ENCODE data around the gene DUSP11.

The DUSP11 gene

DNA sequence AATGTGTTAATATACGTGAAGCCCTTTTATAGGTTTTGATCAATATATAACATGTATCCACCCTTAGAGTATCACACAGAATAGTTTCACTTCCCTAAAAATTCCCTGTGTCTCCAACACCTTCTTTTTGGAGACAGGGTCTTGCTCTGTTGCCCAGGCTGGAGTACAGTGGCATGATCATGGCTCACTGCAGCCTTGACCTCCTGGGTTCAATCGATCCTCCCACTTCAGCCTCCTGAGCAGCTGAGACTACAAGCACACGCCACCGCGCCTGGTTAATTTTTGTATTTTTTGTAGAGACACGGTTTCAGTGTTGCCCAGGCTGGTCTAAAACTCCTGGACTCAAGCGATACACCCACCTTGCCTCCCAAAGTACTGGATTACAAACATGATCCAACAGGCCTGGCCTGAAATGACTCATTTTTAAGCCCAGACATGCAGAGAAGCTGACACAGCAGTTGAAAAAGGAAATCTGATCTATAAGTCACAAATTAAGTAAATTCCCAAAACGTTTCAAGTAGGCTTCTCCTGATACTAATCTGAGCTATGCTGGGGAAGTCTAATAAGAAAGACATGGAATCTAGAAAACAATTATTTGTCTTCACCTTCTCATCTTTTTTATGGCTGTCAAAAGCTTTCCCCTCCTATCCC is 2.9 kb downstream of the DUSP11 start:
- no peaks in the 10 kb centered on the region for H3K27me3 ChIP-seq (replicated peaks; ENCODE audit: control insufficient read depth, insufficient read depth, low read length)
- peaks cover 5% of the 10 kb centered on the region for H3K36me3 ChIP-seq (ENCODE audit: control insufficient read depth, insufficient read depth, low read length)
- TF ChIP-seq, protein P1, sequence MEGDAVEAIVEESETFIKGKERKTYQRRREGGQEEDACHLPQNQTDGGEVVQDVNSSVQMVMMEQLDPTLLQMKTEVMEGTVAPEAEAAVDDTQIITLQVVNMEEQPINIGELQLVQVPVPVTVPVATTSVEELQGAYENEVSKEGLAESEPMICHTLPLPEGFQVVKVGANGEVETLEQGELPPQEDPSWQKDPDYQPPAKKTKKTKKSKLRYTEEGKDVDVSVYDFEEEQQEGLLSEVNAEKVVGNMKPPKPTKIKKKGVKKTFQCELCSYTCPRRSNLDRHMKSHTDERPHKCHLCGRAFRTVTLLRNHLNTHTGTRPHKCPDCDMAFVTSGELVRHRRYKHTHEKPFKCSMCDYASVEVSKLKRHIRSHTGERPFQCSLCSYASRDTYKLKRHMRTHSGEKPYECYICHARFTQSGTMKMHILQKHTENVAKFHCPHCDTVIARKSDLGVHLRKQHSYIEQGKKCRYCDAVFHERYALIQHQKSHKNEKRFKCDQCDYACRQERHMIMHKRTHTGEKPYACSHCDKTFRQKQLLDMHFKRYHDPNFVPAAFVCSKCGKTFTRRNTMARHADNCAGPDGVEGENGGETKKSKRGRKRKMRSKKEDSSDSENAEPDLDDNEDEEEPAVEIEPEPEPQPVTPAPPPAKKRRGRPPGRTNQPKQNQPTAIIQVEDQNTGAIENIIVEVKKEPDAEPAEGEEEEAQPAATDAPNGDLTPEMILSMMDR (IDR thresholded peaks at IDR 0.05; ENCODE audit: insufficient read depth, low read length, poor library complexity, severe bottlenecking) = no peak
- H3K4me3 ChIP-seq (replicated peaks; ENCODE audit: low read depth, low read length) = no peak overlapping the region
- DNase-seq (ENCODE audit: extremely low read depth, insufficient read length) = no peak

DNA sequence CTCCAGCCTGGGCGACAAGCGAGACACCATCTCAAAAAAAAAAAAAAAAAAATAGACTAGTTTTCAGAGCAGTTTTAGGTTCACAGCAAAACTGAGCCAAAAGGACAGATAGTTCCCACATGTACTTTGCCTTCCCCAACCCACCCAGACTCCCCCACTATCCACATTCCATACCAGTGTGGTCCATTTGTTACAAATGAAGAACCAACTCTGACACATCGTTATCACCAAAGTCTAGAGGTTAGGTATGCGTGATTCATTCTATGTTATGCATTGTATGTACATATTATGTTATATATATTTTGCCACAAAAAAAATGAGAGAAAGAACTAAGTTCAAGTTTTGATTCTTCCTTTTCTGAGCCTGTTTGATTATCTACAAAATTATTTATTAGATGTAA is 3.5 kb downstream of the DUSP11 start:
- Histone ChIP-seq H3K36me3 (ENCODE audit: control insufficient read depth, insufficient read depth, low read length) (peaks cover 5% of the 10 kb centered on the region), H3K4me3 (replicated peaks; ENCODE audit: low read depth, low read length) (no peak overlapping the region), H3K27me3 (replicated peaks; ENCODE audit: control insufficient read depth, insufficient read depth, low read length) (no peaks in the 10 kb centered on the region)
- DNase-seq (ENCODE audit: extremely low read depth, insufficient read length) = no peak
- TF ChIP-seq, protein P1 (IDR thresholded peaks at IDR 0.05; ENCODE audit: insufficient read depth, low read length, poor library complexity, severe bottlenecking) = no peak

DNA sequence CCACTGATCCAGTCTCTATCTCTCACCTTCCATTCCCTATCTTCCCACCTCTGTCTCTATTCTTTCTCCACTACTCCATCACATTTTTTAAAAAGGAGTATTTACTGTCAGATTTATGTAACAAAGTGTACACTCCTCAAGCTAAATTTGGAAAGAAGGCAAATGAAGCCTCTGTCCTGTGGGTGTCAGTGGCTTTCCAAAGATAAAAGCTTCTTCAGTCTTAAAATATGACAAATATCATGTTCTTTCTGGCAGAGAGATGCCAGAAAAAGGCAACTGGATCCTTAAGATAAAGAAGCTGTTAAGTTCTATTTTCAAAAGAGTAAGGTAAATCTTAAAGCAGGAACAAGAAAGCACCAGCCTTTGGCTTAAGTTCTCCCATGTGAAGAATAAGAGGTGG is 7.1 kb downstream of the DUSP11 start:
- peaks cover 13% of the 10 kb centered on the region for H3K36me3 ChIP-seq (ENCODE audit: control insufficient read depth, insufficient read depth, low read length)
- TF ChIP-seq, protein P1 (IDR thresholded peaks at IDR 0.05; ENCODE audit: insufficient read depth, low read length, poor library complexity, severe bottlenecking) = no peak
- no peaks in the 10 kb centered on the region for H3K27me3 ChIP-seq (replicated peaks; ENCODE audit: control insufficient read depth, insufficient read depth, low read length)
- no peak overlapping the region for H3K4me3 ChIP-seq (replicated peaks; ENCODE audit: low read depth, low read length)
- DNase-seq (ENCODE audit: extremely low read depth, insufficient read length) = no peak

DNA sequence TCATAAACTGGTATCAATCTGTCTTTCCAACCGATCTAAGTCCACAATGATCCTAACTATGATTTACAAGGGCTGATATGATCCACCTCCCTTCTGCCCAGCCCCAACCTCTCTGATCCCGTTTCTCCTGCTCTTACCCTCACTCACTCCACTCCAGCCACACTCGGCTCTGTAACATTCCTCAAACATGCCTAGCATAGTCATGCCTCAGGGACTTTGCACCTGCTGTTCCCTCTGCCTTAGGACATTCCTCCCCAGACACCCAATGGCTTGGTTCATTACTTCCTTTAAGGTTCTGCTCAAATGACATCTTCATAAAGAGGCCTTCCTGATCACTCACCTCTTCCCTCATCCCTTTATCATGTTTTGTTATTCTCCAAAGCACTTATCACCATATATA is 9.2 kb downstream of the DUSP11 start:
- TF ChIP-seq, protein P1 (IDR thresholded peaks at IDR 0.05; ENCODE audit: insufficient read depth, low read length, poor library complexity, severe bottlenecking) = no peak
- Histone ChIP-seq H3K36me3 (ENCODE audit: control insufficient read depth, insufficient read depth, low read length) (peaks cover 10% of the 10 kb centered on the region), H3K27me3 (replicated peaks; ENCODE audit: control insufficient read depth, insufficient read depth, low read length) (no peaks in the 10 kb centered on the region), H3K4me3 (replicated peaks; ENCODE audit: low read depth, low read length) (no peak overlapping the region)
- no peak for DNase-seq (ENCODE audit: extremely low read depth, insufficient read length)

DNA sequence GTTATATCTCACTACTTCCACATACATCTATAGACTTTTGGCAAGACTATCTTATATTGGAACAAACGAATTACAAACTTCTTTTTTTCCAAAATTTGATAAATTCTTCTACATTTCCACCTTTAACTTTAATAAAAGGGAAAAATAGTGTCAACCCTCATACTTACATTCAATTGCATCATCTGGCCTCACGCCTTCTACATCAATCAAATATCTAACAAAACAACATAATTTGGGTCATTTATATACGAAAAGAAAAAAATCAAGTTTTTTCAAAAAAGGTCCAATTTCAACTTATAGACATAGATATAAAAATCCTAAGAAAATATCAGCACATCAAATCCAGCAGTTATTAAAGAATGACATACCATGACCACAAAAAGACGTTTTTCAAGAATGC is 12.9 kb downstream of the DUSP11 start:
- DNase-seq (ENCODE audit: extremely low read depth, insufficient read length) = no peak
- no peak overlapping the region for H3K4me3 ChIP-seq (replicated peaks; ENCODE audit: low read depth, low read length)
- no peaks in the 10 kb centered on the region for H3K27me3 ChIP-seq (replicated peaks; ENCODE audit: control insufficient read depth, insufficient read depth, low read length)
- TF ChIP-seq, protein P1 (IDR thresholded peaks at IDR 0.05; ENCODE audit: insufficient read depth, low read length, poor library complexity, severe bottlenecking) = no peak
- peaks cover 15% of the 10 kb centered on the region for H3K36me3 ChIP-seq (ENCODE audit: control insufficient read depth, insufficient read depth, low read length)

DNA sequence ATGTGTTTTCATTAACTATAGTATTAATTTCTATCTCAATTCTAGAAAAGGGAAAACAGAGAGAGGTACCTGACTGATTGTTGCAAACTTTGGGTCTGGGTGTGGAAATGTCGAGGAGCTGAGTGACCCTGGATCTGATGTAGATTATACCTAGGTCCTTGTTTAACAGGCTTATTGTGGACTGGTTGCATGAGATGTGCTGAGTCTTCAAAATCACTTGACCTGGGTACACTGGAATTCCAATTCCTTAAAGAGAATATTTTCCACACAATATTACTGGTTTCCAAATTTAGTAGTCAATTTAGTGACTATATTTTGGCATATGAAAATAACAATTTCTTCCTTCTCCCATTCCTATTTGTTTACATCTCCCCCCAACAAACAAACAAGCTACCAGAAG is 13.6 kb downstream of the DUSP11 start:
- TF ChIP-seq, protein P1 (IDR thresholded peaks at IDR 0.05; ENCODE audit: insufficient read depth, low read length, poor library complexity, severe bottlenecking) = no peak
- no peak for DNase-seq (ENCODE audit: extremely low read depth, insufficient read length)
- Histone ChIP-seq H3K27me3 (replicated peaks; ENCODE audit: control insufficient read depth, insufficient read depth, low read length) (no peaks in the 10 kb centered on the region), H3K36me3 (ENCODE audit: control insufficient read depth, insufficient read depth, low read length) (peaks cover 15% of the 10 kb centered on the region), H3K4me3 (replicated peaks; ENCODE audit: low read depth, low read length) (no peak overlapping the region)

Measured in GM06990 (cell line).